ENCODE results near the gene DISC1. TPM values are rescaled to one million over a fixed set of nuclear protein-coding genes. Genes with fewer than 3 reads are reported as not detected.
"Not testable (repeated sequence)": the region's sequence is repeated elsewhere in the genome, so short reads cannot be mapped to it uniquely, and the experiment has no call there.

DISC1 gene
- total RNA-seq, 2 donors from 2014 or later, result 3.9 to 8.2 TPM

- Mint-ChIP-seq H3K4me3 (no peak overlapping the region), H3K36me3 (ENCODE audit: low read depth) (no peaks in the 10 kb centered on the region), H3K4me1 (no peaks in the 10 kb centered on the region), H3K27ac (no peak overlapping the region), H3K27me3 (no peaks in the 10 kb centered on the region), H3K9me3 (no peaks in the 10 kb centered on the region)
- peak; percentile 51 for ATAC-seq (replicated peaks)
These were observed 98.5 kb downstream of the DISC1 start for GRCh38 chr1:231724876-231725647.

GRCh38 chr1:231727171-231727570, 100.6 kb downstream of the DISC1 start:
- H3K4me3 Mint-ChIP-seq, result no peak overlapping the region
- H3K36me3 Mint-ChIP-seq (ENCODE audit: low read depth), result no peaks in the 10 kb centered on the region
- no peak for ATAC-seq (replicated peaks)
- no peaks in the 10 kb centered on the region for H3K27me3 Mint-ChIP-seq
- no peaks in the 10 kb centered on the region for H3K4me1 Mint-ChIP-seq
- H3K27ac Mint-ChIP-seq, result no peak overlapping the region
- H3K9me3 Mint-ChIP-seq, result no peaks in the 10 kb centered on the region

GRCh38 chr1:231728987-231729386, 102.4 kb downstream of the DISC1 start:
- not testable (repeated sequence) for H3K9me3 Mint-ChIP-seq; H3K27me3 Mint-ChIP-seq; H3K36me3 Mint-ChIP-seq (ENCODE audit: low read depth); H3K4me3 Mint-ChIP-seq; ATAC-seq (replicated peaks); H3K27ac Mint-ChIP-seq; H3K4me1 Mint-ChIP-seq

DNA sequence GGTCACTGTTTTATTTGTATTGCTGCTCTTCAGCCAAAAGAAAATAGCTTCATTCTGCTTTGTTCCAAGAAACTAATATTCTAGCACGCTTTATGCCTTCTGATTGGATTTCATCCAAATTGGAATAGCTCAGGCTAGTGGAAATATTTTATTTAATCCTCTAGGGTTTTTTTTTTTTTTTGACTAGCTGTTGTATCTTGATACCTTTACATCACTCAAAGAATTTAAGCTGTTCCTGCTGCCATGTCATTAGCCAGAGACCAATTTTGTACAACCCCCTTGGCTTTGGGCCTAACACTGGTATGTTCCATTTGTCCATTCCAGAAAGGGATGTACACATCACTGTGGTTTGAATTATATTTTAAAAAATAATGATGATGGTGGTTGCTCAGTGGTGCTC, 103.0 kb downstream of the DISC1 start:
- H3K9me3 Mint-ChIP-seq, result no peaks in the 10 kb centered on the region
- no peak overlapping the region for H3K4me3 Mint-ChIP-seq
- H3K27ac Mint-ChIP-seq, result no peak overlapping the region
- no peak for ATAC-seq (replicated peaks)
- H3K4me1 Mint-ChIP-seq, result no peaks in the 10 kb centered on the region
- H3K36me3 Mint-ChIP-seq (ENCODE audit: low read depth), result no peaks in the 10 kb centered on the region
- no peaks in the 10 kb centered on the region for H3K27me3 Mint-ChIP-seq

GRCh38 chr1:231731268-231731667, 104.7 kb downstream of the DISC1 start:
- no peaks in the 10 kb centered on the region for H3K4me1 Mint-ChIP-seq
- no peaks in the 10 kb centered on the region for H3K9me3 Mint-ChIP-seq
- H3K27ac Mint-ChIP-seq, result no peak overlapping the region
- ATAC-seq (replicated peaks), result no peak
- no peak overlapping the region for H3K4me3 Mint-ChIP-seq
- H3K27me3 Mint-ChIP-seq, result no peaks in the 10 kb centered on the region
- H3K36me3 Mint-ChIP-seq (ENCODE audit: low read depth), result no peaks in the 10 kb centered on the region

GRCh38 chr1:231733063-231733462, 106.5 kb downstream of the DISC1 start:
- no peaks in the 10 kb centered on the region for H3K36me3 Mint-ChIP-seq (ENCODE audit: low read depth)
- no peaks in the 10 kb centered on the region for H3K4me1 Mint-ChIP-seq
- no peaks in the 10 kb centered on the region for H3K9me3 Mint-ChIP-seq
- no peak overlapping the region for H3K4me3 Mint-ChIP-seq
- no peak for ATAC-seq (replicated peaks)
- H3K27me3 Mint-ChIP-seq, result no peaks in the 10 kb centered on the region
- H3K27ac Mint-ChIP-seq, result no peak overlapping the region

DNA sequence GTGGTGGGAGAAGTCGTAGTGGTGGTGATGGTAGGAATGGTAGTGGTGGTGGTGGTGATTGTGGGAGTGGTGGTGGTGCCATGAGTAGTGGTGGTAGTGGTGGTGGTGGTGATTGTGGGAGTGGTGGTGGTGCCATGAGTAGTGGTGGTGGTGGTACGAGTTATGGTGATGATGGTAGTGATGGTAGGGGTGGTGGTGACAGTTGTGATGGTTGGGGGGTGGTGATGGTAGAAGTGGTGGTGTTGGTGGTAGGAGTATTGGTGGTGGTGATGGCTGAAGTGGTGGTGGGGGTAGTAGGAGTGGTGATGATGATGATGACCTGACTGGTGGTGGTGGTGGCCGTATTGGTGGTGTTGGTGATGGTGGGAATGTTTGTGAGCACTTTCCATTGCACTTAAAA, 107.1 kb downstream of the DISC1 start:
- no peaks in the 10 kb centered on the region for H3K9me3 Mint-ChIP-seq
- no peaks in the 10 kb centered on the region for H3K27me3 Mint-ChIP-seq
- no peak overlapping the region for H3K4me3 Mint-ChIP-seq
- no peaks in the 10 kb centered on the region for H3K36me3 Mint-ChIP-seq (ENCODE audit: low read depth)
- H3K4me1 Mint-ChIP-seq, result no peaks in the 10 kb centered on the region
- H3K27ac Mint-ChIP-seq, result no peak overlapping the region
- no peak for ATAC-seq (replicated peaks)

GRCh38 chr1:231734417-231734816, 107.8 kb downstream of the DISC1 start:
- Mint-ChIP-seq H3K9me3 (no peaks in the 10 kb centered on the region), H3K27me3 (no peaks in the 10 kb centered on the region), H3K27ac (no peak overlapping the region), H3K36me3 (ENCODE audit: low read depth) (no peaks in the 10 kb centered on the region), H3K4me1 (no peaks in the 10 kb centered on the region), H3K4me3 (no peak overlapping the region)
- ATAC-seq (replicated peaks), result peak; percentile 16

DNA sequence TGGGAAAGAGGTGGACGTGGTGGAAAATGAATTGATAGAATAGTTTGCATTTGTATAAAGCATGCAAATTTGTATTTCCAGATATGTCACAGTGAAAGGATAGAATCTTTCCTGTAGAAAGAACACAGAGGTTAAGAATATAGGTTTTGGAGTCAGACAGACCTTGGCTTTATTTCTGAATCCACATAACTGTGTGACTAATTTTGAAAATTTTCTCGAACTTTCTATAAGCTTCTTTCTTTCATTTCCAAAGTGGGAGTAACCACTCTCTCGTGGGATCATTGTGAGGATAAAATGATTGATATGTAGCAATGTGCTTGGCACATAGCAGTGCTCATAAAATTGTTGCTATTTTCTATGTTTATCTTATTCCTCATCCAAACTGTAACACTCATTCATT, 108.8 kb downstream of the DISC1 start:
- H3K4me3 Mint-ChIP-seq, result no peak overlapping the region
- no peaks in the 10 kb centered on the region for H3K4me1 Mint-ChIP-seq
- ATAC-seq (replicated peaks), result no peak
- no peak overlapping the region for H3K27ac Mint-ChIP-seq
- no peaks in the 10 kb centered on the region for H3K36me3 Mint-ChIP-seq (ENCODE audit: low read depth)
- H3K27me3 Mint-ChIP-seq, result no peaks in the 10 kb centered on the region
- H3K9me3 Mint-ChIP-seq, result no peaks in the 10 kb centered on the region

GRCh38 chr1:231735941-231736340, 109.4 kb downstream of the DISC1 start:
- H3K4me3 Mint-ChIP-seq, result no peak overlapping the region
- no peaks in the 10 kb centered on the region for H3K27me3 Mint-ChIP-seq
- ATAC-seq (replicated peaks), result no peak
- H3K36me3 Mint-ChIP-seq (ENCODE audit: low read depth), result no peaks in the 10 kb centered on the region
- H3K4me1 Mint-ChIP-seq, result no peaks in the 10 kb centered on the region
- H3K27ac Mint-ChIP-seq, result no peak overlapping the region
- H3K9me3 Mint-ChIP-seq, result no peaks in the 10 kb centered on the region

DNA sequence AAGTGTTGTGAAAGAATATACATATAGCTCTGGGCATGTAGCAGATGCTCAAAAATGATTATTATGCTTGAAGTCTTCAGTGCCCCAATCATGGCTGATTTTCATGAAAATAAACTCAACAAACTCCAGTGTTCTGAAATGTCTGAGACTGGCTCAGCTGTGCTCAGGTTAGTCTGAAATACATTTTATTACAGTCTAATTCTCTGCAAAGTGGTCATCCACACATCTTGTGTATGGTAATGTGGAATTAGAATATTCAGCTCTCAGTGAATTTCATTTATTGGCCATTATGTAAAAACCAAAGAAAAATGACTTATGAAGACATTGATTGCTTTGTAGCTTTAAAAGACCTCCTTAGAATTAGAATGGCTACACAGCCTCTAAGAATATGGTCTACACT, 109.9 kb downstream of the DISC1 start:
- Mint-ChIP-seq H3K4me3 (no peak overlapping the region), H3K36me3 (ENCODE audit: low read depth) (no peaks in the 10 kb centered on the region), H3K4me1 (no peaks in the 10 kb centered on the region), H3K9me3 (no peaks in the 10 kb centered on the region), H3K27me3 (no peaks in the 10 kb centered on the region), H3K27ac (no peak overlapping the region)
- ATAC-seq (replicated peaks), result no peak

DNA sequence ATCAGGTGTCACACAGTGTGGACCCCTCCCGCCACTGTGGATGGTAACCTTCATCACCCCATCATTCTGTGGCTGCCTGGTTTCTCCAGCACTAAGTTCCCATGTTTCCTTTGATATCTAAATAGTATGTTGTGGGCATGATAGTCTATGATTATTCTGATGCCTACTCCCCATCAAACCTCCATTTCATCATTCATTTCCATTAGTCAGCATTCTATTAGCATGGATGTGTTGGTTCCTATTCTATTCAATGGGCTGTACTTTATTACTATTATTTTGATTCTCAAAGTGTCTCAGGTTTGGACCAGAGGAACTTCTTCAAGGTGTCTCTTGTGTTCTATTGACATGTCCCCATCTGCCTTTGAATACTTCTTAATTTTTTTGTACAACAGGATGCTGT, 112.0 kb downstream of the DISC1 start:
- no peaks in the 10 kb centered on the region for H3K9me3 Mint-ChIP-seq
- no peak overlapping the region for H3K4me3 Mint-ChIP-seq
- H3K27me3 Mint-ChIP-seq, result no peaks in the 10 kb centered on the region
- ATAC-seq (replicated peaks), result no peak
- no peaks in the 10 kb centered on the region for H3K36me3 Mint-ChIP-seq (ENCODE audit: low read depth)
- no peak overlapping the region for H3K27ac Mint-ChIP-seq
- H3K4me1 Mint-ChIP-seq, result no peaks in the 10 kb centered on the region

- H3K4me1 Mint-ChIP-seq, result no peaks in the 10 kb centered on the region
- no peaks in the 10 kb centered on the region for H3K9me3 Mint-ChIP-seq
- H3K27ac Mint-ChIP-seq, result no peak overlapping the region
- no peak for ATAC-seq (replicated peaks)
- no peak overlapping the region for H3K4me3 Mint-ChIP-seq
- H3K27me3 Mint-ChIP-seq, result no peaks in the 10 kb centered on the region
- H3K36me3 Mint-ChIP-seq (ENCODE audit: low read depth), result no peaks in the 10 kb centered on the region
These were observed 117.4 kb downstream of the DISC1 start for GRCh38 chr1:231743966-231744365.

DNA sequence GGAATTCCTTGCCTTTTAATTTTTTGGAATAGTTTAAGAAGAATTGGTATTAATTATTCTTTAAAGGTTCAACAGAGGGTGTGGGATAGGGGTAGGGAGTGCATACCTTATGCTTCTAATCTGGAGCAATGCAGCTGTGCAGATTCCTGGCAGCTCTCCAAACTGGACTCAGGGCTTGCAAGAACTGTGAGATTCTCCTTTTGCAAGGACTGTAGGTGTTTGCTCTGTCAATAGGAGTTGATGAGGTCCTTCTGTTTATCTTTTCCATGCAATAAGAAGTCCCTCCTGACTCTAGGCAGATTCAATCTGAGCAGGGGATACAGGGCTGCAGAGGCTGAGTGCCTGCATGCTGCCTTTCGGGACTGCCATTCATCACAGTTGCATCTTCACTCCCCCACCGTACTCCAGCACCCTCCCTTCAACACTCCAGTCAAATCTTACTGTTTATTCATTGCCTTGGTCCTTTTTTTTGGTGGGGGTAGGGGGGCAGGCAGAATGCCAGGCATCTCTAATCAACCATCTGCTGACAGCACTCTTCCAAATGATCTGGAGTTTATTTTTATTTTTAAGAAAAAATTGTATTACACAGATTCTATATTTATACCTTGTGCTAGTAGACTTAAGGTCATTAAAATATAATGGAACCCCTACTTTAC, 122.3 kb downstream of the DISC1 start:
- no peaks in the 10 kb centered on the region for H3K4me1 Mint-ChIP-seq
- no peak for ATAC-seq (replicated peaks)
- peaks cover 7% of the 10 kb centered on the region for H3K9me3 Mint-ChIP-seq
- peaks cover 29% of the 10 kb centered on the region for H3K36me3 Mint-ChIP-seq (ENCODE audit: low read depth)
- H3K27me3 Mint-ChIP-seq, result no peaks in the 10 kb centered on the region
- H3K4me3 Mint-ChIP-seq, result no peak overlapping the region
- no peak overlapping the region for H3K27ac Mint-ChIP-seq

GRCh38 chr1:231750296-231750695, 123.7 kb downstream of the DISC1 start:
- no peaks in the 10 kb centered on the region for H3K27me3 Mint-ChIP-seq
- no peak for ATAC-seq (replicated peaks)
- H3K4me3 Mint-ChIP-seq, result no peak overlapping the region
- H3K27ac Mint-ChIP-seq, result no peak overlapping the region
- H3K4me1 Mint-ChIP-seq, result no peaks in the 10 kb centered on the region
- H3K36me3 Mint-ChIP-seq (ENCODE audit: low read depth), result peaks cover 33% of the 10 kb centered on the region
- H3K9me3 Mint-ChIP-seq, result peaks cover 9% of the 10 kb centered on the region
